ENCODE results near the gene KLHL41. TPM values are rescaled to one million over a fixed set of nuclear protein-coding genes. Genes with fewer than 3 reads are reported as not detected.

The KLHL41 gene
- 0.10 to 0.50 TPM (median 0.20 TPM) in 5 replicates for total RNA-seq (2022; extraction: Qiagen RNA extraction)

DNA sequence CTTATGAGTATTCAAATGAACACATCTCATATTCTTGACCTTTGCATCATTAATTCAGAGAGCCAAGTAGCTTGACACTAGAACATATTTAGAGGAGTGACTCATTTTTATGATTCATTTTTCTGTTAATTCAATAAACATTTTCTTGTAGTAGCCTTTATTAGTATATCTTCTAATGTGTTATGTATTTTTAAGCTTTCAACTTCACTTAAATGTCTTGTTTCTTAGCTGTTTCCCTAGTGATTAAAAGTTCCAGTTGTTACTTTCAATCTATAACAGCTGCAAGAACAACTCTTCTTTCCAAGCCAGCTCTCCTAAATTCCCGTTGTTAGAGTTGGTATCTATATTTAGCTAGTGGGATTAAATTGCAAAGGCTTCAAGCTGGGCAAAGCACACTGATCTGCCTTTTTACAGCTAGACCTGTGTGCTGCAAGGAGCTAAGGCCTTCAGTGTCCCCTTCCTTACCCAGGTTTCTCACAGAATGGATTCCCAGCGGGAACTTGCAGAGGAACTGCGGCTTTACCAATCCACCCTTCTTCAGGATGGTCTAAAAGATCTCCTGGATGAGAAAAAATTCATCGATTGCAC is at the start of gene KLHL41:
Gene KLHL41 (plus strand): TSS at position 405 of the 588 bp plus-strand sequence. CDS start 77 bp downstream, at position 482.

GRCh38 chr2:169479257-169480078 is 30.0 kb upstream of the KLHL41 start, which contains the start of gene BBS5:
Gene BBS5 (plus strand): TSS chr2:169479494. CDS start chr2:169479554, 60 bp downstream.

GRCh38 chr2:169573160-169573973 is 63.9 kb downstream of the KLHL41 start, which contains the start of gene FASTKD1:
Gene FASTKD1 (minus strand): TSS chr2:169573865. CDS start chr2:169572029, 1,836 bp downstream.

Other genes with a start within 250 kb of the KLHL41 start
- 0.03 to 0.06 TPM in 2 of 5 replicates, not detected in the others for gene LRP2, start 147.2 kb upstream of the KLHL41 start, total RNA-seq (2022; extraction: Qiagen RNA extraction)
- 5.2 to 7.3 TPM (median 5.4 TPM) in 5 replicates for gene BBS5, start 30.2 kb upstream of the KLHL41 start, total RNA-seq (2022; extraction: Qiagen RNA extraction)
- 18.3 to 22.6 TPM (median 20.5 TPM) in 5 replicates for gene FASTKD1, start 64.2 kb downstream of the KLHL41 start, total RNA-seq (2022; extraction: Qiagen RNA extraction)
- 32.4 to 47.5 TPM (median 38.7 TPM) in 5 replicates for gene PPIG, start 74.6 kb downstream of the KLHL41 start, total RNA-seq (2022; extraction: Qiagen RNA extraction)
- gene CFAP210, start 184.7 kb downstream of the KLHL41 start, total RNA-seq (2022; extraction: Qiagen RNA extraction) = 0.27 to 0.81 TPM (median 0.46 TPM) in 5 replicates
- 2.0 to 3.6 TPM (median 2.3 TPM) in 5 replicates for gene PHOSPHO2, start 184.8 kb downstream of the KLHL41 start, total RNA-seq (2022; extraction: Qiagen RNA extraction)
- gene KLHL23, start 224.1 kb downstream of the KLHL41 start, total RNA-seq (2022; extraction: Qiagen RNA extraction) = 6.0 to 9.3 TPM (median 7.3 TPM) in 5 replicates

All from A549 treated with Mapracorat at 1 μM for 4 hours (cell line).